OCI-LY1 (cell line): ENCODE measurements around the gene NEDD4L.

Experiments used
- H2AFZ ChIP-seq: fragments of 200-600 bp; sonication (generic), shearing (Covaris generic); 2 replicates; pipeline ENCODE4 v1.6.0; 2014; ENCODE audit warnings: antibody characterized with exemption, mild to moderate bottlenecking, low read length
- H3F3A ChIP-seq: fragments of 200-600 bp; sonication (generic), shearing (Covaris generic); 2 replicates; pipeline ENCODE4 v1.6.0; 2014; ENCODE audit warnings: mild to moderate bottlenecking, antibody characterized with exemption, low read length, moderate library complexity; ENCODE audit not compliant: insufficient read depth
- H3K27ac ChIP-seq: fragments of 200-600 bp; sonication (generic); 2 replicates; pipeline ENCODE4 v1.5.1; 2014; ENCODE audit warnings: low read length, mixed run types, mild to moderate bottlenecking, low read depth; ENCODE audit not compliant: poor library complexity, severe bottlenecking
- H3K27me3 ChIP-seq: fragments of 200-600 bp; sonication (generic); 2 replicates; pipeline ENCODE4 v1.6.0; 2014; ENCODE audit warnings: antibody characterized with exemption, mild to moderate bottlenecking, low read length, moderate library complexity; ENCODE audit not compliant: insufficient read depth
- H3K36me3 ChIP-seq: fragments of 200-600 bp; sonication (generic); 2 replicates; pipeline ENCODE4 v1.6.1; 2014; ENCODE audit warnings: mild to moderate bottlenecking, antibody characterized with exemption, low read length, moderate library complexity, mixed read lengths; ENCODE audit not compliant: insufficient read depth
- H3K4me1 ChIP-seq: fragments of 200-600 bp; sonication (generic); 2 replicates; pipeline ENCODE4 v1.5.1; 2014; ENCODE audit warnings: mild to moderate bottlenecking, low read length, moderate library complexity; ENCODE audit not compliant: insufficient read depth, severe bottlenecking
- H3K4me2 ChIP-seq: fragments of 200-600 bp; sonication (generic), shearing (Covaris generic); 2 replicates; pipeline ENCODE4 v1.6.1; 2014; ENCODE audit warnings: low read length
- H3K4me3 ChIP-seq: fragments of 200-600 bp; sonication (generic); 2 replicates; pipeline ENCODE4 v1.5.1; 2014; ENCODE audit warnings: low read length, low read depth, mild to moderate bottlenecking, mixed read lengths; ENCODE audit not compliant: poor library complexity, severe bottlenecking
- H3K79me2 ChIP-seq: fragments of 200-600 bp; shearing (Covaris generic); 2 replicates; pipeline ENCODE4 v1.6.1; 2016; ENCODE audit warnings: mixed run types, low read length, mixed read lengths; ENCODE audit not compliant: insufficient read depth
- H3K9ac ChIP-seq: fragments of 200-600 bp; sonication (generic), shearing (Covaris generic); 2 replicates; pipeline ENCODE4 v1.6.1; 2014; ENCODE audit warnings: mild to moderate bottlenecking, low read length, mixed read lengths
- H3K9me2 ChIP-seq: fragments of 200-600 bp; sonication (generic), shearing (Covaris generic); 2 replicates; pipeline ENCODE4 v1.6.1; 2014; ENCODE audit warnings: low read depth, mild to moderate bottlenecking, low read length, mixed read lengths
- H3K9me3 ChIP-seq: fragments of 200-600 bp; shearing (Covaris generic); 2 replicates; pipeline ENCODE4 v1.6.1; 2014; ENCODE audit warnings: low read length, mixed read lengths
- H4K20me1 ChIP-seq: fragments of 200-600 bp; sonication (generic), shearing (Covaris generic); 2 replicates; pipeline ENCODE4 v1.6.0; 2016; ENCODE audit warnings: mild to moderate bottlenecking, low read length; ENCODE audit not compliant: insufficient read depth
- EZH2 ChIP-seq: fragments of 200-600 bp; sonication (generic), shearing (Covaris generic); IDR thresholded peaks from 2 replicates; pipeline ENCODE4 v1.8.0; 2017; ENCODE audit warnings: borderline replicate concordance, mixed run types, mild to moderate bottlenecking, antibody characterized with exemption, low read length, moderate library complexity, mixed read lengths
- TF ChIP-seq, protein P1 (sequence below): fragments of 200-600 bp; sonication (generic), shearing (Covaris generic); IDR thresholded peaks from 2 replicates; pipeline ENCODE4 v1.5.1; 2017; ENCODE audit warnings: mild to moderate bottlenecking, antibody characterized with exemption, low read length, moderate library complexity, mixed read lengths

The NEDD4L gene

DNA sequence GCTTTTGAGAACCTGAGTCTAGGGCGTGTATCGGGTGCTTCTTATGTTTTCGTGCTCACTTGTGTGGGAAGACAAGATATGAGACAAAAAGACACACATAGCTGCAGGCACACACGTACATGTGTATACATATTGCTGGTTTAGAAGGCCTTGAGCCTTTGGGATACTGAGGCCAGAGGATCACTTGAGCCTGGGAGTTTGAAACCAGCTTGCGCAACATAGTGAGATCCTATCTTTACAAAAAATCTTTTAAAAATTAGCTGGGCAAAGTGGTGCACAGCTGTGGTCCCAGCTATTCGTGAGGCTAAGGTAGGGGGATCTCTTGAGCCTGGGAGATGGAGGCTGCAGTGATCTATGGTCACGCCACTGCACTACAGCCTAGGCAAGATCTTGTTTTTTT, 18.8 kb upstream of the NEDD4L start:
- Histone ChIP-seq H3K4me1 (no peaks in the 10 kb centered on the region), H3K36me3 (no peaks in the 10 kb centered on the region), H3F3A (no peaks in the 10 kb centered on the region), H3K4me2 (no peak overlapping the region), H3K9me3 (no peaks in the 10 kb centered on the region), H3K9ac (no peak overlapping the region), H3K9me2 (no peaks in the 10 kb centered on the region), H3K4me3 (no peak overlapping the region), H4K20me1 (no peaks in the 10 kb centered on the region), H3K79me2 (no peaks in the 10 kb centered on the region), H3K27ac (no peak overlapping the region), H2AFZ (no peak overlapping the region), H3K27me3 (no peaks in the 10 kb centered on the region)
- no peak for TF ChIP-seq EZH2
- TF ChIP-seq, protein P1, sequence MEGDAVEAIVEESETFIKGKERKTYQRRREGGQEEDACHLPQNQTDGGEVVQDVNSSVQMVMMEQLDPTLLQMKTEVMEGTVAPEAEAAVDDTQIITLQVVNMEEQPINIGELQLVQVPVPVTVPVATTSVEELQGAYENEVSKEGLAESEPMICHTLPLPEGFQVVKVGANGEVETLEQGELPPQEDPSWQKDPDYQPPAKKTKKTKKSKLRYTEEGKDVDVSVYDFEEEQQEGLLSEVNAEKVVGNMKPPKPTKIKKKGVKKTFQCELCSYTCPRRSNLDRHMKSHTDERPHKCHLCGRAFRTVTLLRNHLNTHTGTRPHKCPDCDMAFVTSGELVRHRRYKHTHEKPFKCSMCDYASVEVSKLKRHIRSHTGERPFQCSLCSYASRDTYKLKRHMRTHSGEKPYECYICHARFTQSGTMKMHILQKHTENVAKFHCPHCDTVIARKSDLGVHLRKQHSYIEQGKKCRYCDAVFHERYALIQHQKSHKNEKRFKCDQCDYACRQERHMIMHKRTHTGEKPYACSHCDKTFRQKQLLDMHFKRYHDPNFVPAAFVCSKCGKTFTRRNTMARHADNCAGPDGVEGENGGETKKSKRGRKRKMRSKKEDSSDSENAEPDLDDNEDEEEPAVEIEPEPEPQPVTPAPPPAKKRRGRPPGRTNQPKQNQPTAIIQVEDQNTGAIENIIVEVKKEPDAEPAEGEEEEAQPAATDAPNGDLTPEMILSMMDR, result no peak

DNA sequence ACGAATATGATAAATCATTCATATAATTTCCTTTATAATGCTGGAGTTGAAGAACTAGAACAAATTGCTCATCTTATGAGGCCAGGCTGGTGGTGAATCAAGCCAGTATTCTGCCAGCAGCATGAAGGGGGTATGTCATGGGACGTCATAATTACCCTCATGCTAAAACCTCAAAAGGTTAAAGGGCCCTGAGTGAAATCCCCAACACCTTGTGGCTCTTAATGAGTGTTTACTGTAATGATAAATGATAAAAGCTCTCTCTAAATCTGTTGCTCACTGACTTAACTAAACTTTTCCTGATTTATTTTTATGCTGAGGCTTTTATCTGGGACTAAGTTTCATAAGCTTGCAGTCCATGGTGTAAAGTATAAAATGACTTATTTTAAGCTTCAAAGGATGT, 18.3 kb upstream of the NEDD4L start:
- no peak overlapping the region for H3K4me2 ChIP-seq
- no peaks in the 10 kb centered on the region for H3K9me2 ChIP-seq
- H3K36me3 ChIP-seq, result no peaks in the 10 kb centered on the region
- no peaks in the 10 kb centered on the region for H3K27me3 ChIP-seq
- no peak overlapping the region for H3K27ac ChIP-seq
- H3K9me3 ChIP-seq, result no peaks in the 10 kb centered on the region
- H3K4me3 ChIP-seq, result no peak overlapping the region
- no peak overlapping the region for H2AFZ ChIP-seq
- H4K20me1 ChIP-seq, result no peaks in the 10 kb centered on the region
- H3K4me1 ChIP-seq, result no peaks in the 10 kb centered on the region
- TF ChIP-seq, protein P1, result no peak
- no peak for TF ChIP-seq EZH2
- no peak overlapping the region for H3K9ac ChIP-seq
- H3K79me2 ChIP-seq, result no peaks in the 10 kb centered on the region
- H3F3A ChIP-seq, result no peaks in the 10 kb centered on the region

DNA sequence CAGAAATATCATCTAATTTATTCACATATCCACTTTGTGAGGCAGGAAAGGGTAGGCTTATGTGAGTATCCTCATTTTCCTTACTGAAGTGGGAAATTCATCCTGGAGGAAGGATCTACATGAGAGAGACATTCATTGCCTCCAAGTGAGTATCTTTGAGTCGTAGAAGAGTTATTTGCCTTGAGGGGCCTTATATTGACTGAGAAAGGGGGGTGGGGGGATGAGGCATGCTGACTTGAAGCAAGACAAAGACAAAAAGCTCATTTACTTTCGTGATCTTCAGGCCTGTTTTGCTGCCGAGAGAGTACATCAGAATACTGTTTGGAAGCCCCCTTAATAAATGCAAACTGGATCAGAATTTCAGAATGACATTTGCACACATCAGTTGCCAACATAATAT, 17.6 kb upstream of the NEDD4L start:
- H3K9me3 ChIP-seq, result no peaks in the 10 kb centered on the region
- no peak overlapping the region for H2AFZ ChIP-seq
- no peaks in the 10 kb centered on the region for H3K36me3 ChIP-seq
- no peaks in the 10 kb centered on the region for H3F3A ChIP-seq
- no peaks in the 10 kb centered on the region for H3K27me3 ChIP-seq
- no peaks in the 10 kb centered on the region for H3K4me1 ChIP-seq
- no peak overlapping the region for H3K4me3 ChIP-seq
- no peaks in the 10 kb centered on the region for H3K79me2 ChIP-seq
- no peaks in the 10 kb centered on the region for H3K9me2 ChIP-seq
- no peak overlapping the region for H3K9ac ChIP-seq
- TF ChIP-seq EZH2, result no peak
- TF ChIP-seq, protein P1, result no peak
- no peaks in the 10 kb centered on the region for H4K20me1 ChIP-seq
- H3K4me2 ChIP-seq, result no peak overlapping the region
- no peak overlapping the region for H3K27ac ChIP-seq
